Stimulated activated naive CD8-positive, alpha-beta T cell treated with anti-CD3 and anti-CD28 coated beads, Interleukin-15, Interleukin-2, amounts not matched to agents 100 ng/mL and 50 ng/mL, for 24 hours (primary cell): Measurements from ENCODE around the gene SQSTM1.

Experiments
- H3K27ac Mint-ChIP-seq: one replicate; pipeline ENCODE4 v1.8.0; 2021; ENCODE audit warnings: mild to moderate bottlenecking, mixed read lengths
- H3K27me3 Mint-ChIP-seq: one replicate; pipeline ENCODE4 v1.8.0; 2021; ENCODE audit warnings: mixed read lengths
- H3K36me3 Mint-ChIP-seq: one replicate; pipeline ENCODE4 v1.8.0; 2021; ENCODE audit warnings: low read depth, mixed read lengths
- H3K4me1 Mint-ChIP-seq: one replicate; pipeline ENCODE4 v1.8.0; 2021; ENCODE audit warnings: low read depth, mixed read lengths
- H3K4me3 Mint-ChIP-seq: one replicate; pipeline ENCODE4 v1.8.0; 2021; ENCODE audit warnings: mild to moderate bottlenecking, mixed read lengths
- H3K9me3 Mint-ChIP-seq: one replicate; pipeline ENCODE4 v1.8.0; 2021; ENCODE audit warnings: mixed read lengths

Gene SQSTM1

GRCh38 chr5:179886190-179886911 is 65.6 kb downstream of the SQSTM1 start:
- Mint-ChIP-seq H3K27me3 (no peaks in the 10 kb centered on the region), H3K27ac (no peak overlapping the region), H3K4me3 (no peak overlapping the region), H3K36me3 (peaks cover 76% of the 10 kb centered on the region), H3K9me3 (peaks cover 10% of the 10 kb centered on the region), H3K4me1 (no peaks in the 10 kb centered on the region)

GRCh38 chr5:179887095-179887494 is 66.4 kb downstream of the SQSTM1 start:
- H3K27me3 Mint-ChIP-seq = no peaks in the 10 kb centered on the region
- no peak overlapping the region for H3K4me3 Mint-ChIP-seq
- no peaks in the 10 kb centered on the region for H3K4me1 Mint-ChIP-seq
- H3K36me3 Mint-ChIP-seq = peaks cover 75% of the 10 kb centered on the region
- H3K9me3 Mint-ChIP-seq = peaks cover 10% of the 10 kb centered on the region
- no peak overlapping the region for H3K27ac Mint-ChIP-seq
